GM13977 (cell line): Measurements from ENCODE around the gene TMBIM4.
A peak's percentile ranks its signal among the peaks of the same experiment; 100 is the strongest.
"Not testable (repeated sequence)": the region's sequence is repeated elsewhere in the genome, so short reads cannot be mapped to it uniquely, and the experiment has no call there.

Source experiments
- DNase-seq: peaks from one replicate; pipeline ENCODE4 v3.0.0; 2012; ENCODE audit warnings: low spot score
- CTCF ChIP-seq: IDR thresholded peaks from 2 replicates; pipeline ENCODE4 v1.5.1; 2012; ENCODE audit warnings: mild to moderate bottlenecking, control low read depth; ENCODE audit not compliant: insufficient read depth; ENCODE audit errors: extremely low read depth, missing control alignments
- in situ Hi-C: fragments of 300-500 bp; cut with MboI; formaldehyde crosslinking; loops from one replicate; pipeline ENCODE4 v1.12.0; 2022; ENCODE audit warnings: low sequenced_read_pairs, low pct_unique_long_range_greater_than_20kb, mixed read lengths, inconsistent platforms; ENCODE audit not compliant: unreplicated experiment

Gene TMBIM4

GRCh38 chr12:66190519-66191370, 20.9 kb upstream of the TMBIM4 start:
- no peak for TF ChIP-seq CTCF
- no peak for DNase-seq
- in situ Hi-C loops: no loop called here

GRCh38 chr12:66189889-66190288, 20.1 kb upstream of the TMBIM4 start:
- TF ChIP-seq CTCF: no peak
- in situ Hi-C loops: no loop called here
- DNase-seq: no peak

DNA sequence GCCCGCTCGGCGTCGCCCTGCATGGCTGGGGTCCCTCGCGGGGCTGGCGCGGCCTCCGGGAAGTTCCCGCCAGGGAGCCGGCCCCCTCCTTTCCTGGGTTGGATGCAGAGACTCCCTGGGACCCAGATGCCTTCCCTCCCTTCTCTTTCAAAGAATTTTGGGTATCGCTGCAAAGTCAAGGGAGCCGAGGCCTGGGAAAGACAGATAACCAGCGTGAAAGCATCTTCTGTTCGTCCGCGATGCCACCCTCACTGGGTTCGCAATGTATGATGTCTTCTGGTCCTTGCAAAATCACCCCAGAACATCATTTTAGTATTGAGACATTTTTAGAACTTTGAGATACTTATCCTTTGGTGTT, 19.7 kb upstream of the TMBIM4 start:
- no peak for DNase-seq
- in situ Hi-C loops: no loop called here
- TF ChIP-seq CTCF: no peak

GRCh38 chr12:66188584-66189485, 19.0 kb upstream of the TMBIM4 start, which contains the start of gene IRAK3:
Gene IRAK3 (plus strand): TSS chr12:66189214. CDS start chr12:66189300, 86 bp downstream.
- DNase-seq: peak; percentile 68
- no peak for TF ChIP-seq CTCF
- in situ Hi-C loops: no loop called here

DNA sequence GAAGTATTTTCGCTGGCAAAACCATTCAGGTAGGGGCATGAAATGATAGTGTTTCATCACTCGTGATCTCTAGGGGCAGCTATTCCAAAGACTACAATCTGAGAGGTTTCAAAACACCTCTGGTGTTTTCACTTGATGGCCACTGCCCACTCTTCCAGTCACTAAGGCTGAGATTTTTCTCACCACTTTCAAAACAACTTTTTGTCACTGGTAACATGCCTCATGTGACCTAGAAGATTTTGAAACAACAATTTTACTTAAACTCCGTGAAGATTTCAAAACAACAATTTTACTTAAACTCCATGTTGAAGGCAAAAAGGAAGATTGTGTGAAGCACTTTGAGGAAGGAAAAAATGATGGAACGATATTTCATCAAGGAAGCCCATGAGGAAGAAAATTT, 18.0 kb upstream of the TMBIM4 start:
- no peak for DNase-seq
- in situ Hi-C loops: no loop called here
- TF ChIP-seq CTCF: no peak

GRCh38 chr12:66187036-66187435, 17.2 kb upstream of the TMBIM4 start:
- in situ Hi-C loops: no loop called here
- no peak for DNase-seq
- TF ChIP-seq CTCF: no peak

- in situ Hi-C loops, DNase-seq: not testable (repeated sequence)
Observed at GRCh38 chr12:66184822-66185221, 15.0 kb upstream of the TMBIM4 start.
